Putamen (tissue), 1 donor: ENCODE measurements around the gene DOP1A.
A peak's percentile ranks its signal among the peaks of the same experiment; 100 is the strongest.

Experiments
- DNase-seq: peaks from one replicate; pipeline ENCODE4 v3.0.0-alpha.2; 2016; ENCODE audit warnings: low spot score

DOP1A gene

DNA sequence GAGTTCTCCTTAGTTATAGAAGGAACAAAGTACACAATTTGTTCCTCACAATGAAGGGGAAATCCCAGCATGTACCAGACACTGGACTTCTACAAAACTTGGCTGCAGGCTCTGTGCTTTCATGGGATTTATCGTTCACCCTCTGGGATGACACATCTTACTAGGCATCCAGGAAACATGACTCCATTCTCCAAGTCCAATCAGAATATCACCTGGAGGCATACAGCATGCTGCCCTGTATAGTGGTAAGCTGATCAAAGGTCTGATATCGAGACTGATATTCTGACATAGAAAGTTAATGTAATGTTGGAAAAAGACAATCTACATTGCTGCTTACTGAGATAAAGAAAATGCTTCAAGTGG, 132.4 kb downstream of the DOP1A start:
- no peak for DNase-seq

DNA sequence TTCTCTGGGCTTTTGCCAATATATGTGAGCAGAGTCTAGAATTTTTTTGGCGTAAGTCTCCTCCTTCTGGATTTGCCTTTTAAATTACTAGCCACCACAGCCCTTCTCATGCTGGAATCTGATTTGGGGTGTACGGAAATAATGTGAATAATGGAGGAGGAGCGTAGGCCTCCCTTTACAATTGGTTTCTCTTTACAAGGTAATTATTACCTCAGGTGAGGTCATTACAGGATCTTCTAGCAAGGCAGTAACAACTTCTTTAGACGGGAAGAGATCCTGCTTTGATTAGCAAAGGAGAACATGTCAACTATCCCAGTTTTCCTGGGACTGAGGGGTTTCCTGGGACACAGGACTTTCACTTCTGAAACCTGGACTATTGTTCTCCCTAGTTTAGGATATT, 134.6 kb downstream of the DOP1A start:
- DNase-seq, result no peak

DNA sequence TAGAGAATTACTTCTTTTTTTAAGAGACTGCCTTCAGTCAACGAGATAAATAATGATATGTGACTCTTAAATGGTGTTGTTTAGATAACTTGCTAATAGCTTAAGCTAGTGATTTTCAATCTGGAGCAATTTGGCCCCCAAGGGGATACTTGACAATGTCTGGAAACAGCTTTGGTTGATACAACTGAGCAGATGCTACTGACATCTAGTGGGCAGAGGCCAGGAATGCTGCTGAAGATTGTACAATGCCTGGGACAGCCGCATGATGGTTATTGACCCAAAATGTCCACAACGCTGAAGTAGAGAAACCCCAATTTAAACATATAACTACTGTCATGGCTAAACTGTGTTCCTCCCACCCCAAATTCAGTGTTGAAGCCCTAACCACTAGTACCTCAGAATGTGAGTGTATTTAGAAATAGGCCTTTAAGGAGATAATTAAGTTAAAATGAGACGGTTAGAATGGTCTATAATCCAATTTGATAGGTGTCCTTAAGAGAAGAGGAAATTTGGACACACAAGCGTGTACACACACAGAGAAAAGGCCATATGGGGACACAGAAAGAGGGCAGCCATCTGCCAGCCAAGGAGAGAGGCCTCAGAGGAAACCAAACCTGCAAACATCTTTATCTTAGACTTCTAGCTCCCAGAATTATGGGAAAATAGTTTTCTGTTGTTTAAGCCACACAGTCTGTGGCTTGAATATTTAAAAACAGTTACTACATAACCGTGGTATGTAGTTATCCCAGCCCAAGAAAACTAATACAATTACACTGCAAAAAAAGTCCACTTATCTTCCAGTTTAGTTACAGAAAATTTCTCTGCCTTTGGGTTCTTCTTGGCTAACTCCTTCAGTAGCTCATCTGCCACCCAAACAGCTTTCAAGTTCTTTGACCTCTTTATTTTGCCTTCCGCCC, 147.9 kb downstream of the DOP1A start:
- peak; percentile 76 for DNase-seq

DNA sequence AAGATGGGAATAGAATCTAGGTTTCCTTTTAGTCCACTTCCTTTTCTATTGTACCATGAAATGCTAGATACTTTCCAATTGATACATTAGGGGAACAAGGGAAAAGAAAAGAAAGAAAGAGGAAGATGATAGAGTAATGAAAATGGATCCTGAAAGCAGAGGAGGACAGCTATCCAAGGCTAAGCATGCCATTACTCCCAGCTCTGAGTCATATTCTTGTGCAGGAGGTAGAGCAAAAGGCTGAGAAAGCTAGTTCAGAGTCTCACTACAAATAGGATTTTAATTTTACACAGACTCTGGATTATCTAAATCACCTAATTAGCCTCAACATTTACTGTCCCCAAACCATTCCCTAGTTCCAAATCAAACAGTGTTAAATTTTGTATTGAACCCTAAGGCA, 149.3 kb downstream of the DOP1A start:
- no peak for DNase-seq
